ENCODE data around the gene ZNF423.

The ZNF423 gene

GRCh38 chr16:49440156-49441065 is 415.5 kb downstream of the ZNF423 start:
- DNase-seq = peak in 1 of 2 donors; percentile 32

- no peak for DNase-seq
Observed at GRCh38 chr16:49439676-49440075, 416.2 kb downstream of the ZNF423 start.

- no peak for DNase-seq
Observed at GRCh38 chr16:49439050-49439449, 416.9 kb downstream of the ZNF423 start.

Data from hippocampal formation (tissue), 2 donors.